Measurements from ENCODE around the gene TRPM8.

TRPM8 gene

DNA sequence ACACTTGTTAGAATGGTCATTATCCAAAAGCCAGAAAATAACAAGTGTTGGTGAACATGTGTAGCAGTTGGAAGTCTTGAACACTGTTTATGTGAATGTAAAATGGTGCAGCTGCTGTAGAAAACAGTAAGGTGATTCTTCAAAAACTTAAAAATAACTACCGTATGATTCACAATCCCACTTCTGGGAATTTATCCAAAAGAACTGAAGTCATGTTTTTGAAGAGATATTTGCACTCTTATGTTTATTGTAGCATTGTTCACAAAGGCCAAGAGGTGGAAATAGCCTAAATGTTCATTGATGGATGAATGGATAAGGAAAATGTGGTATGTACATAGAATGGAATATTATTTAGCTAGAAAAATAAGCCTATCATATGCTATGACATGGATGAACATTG, 127.0 kb downstream of the TRPM8 start:
- no peak for DNase-seq (ENCODE audit: low read depth in 2 of 2)

- no peak for DNase-seq (ENCODE audit: low read depth in 2 of 2)
These were observed 129.3 kb downstream of the TRPM8 start for GRCh38 chr2:234046521-234046920.

GRCh38 chr2:234047361-234047760, 130.2 kb downstream of the TRPM8 start:
- no peak for DNase-seq (ENCODE audit: low read depth in 2 of 2)

DNA sequence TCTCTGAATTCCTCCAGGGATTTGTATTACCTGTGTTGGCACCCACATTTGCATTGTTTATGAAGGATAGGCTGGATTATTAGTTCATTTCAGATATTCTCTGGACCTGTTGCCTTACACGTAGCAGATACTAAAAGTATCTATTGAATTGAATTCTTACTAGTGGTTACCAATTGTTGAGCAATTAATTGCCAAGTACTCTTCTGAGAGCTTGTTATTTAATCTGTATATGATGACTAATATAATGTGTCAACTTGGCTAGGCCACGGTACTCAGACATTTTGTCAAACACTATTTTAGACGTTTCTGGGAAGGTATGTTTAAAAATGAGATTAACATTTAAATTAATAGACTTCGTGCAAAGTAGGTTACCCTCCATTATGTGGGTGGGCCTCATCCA, 130.9 kb downstream of the TRPM8 start:
- DNase-seq (ENCODE audit: low read depth in 2 of 2): no peak

DNA sequence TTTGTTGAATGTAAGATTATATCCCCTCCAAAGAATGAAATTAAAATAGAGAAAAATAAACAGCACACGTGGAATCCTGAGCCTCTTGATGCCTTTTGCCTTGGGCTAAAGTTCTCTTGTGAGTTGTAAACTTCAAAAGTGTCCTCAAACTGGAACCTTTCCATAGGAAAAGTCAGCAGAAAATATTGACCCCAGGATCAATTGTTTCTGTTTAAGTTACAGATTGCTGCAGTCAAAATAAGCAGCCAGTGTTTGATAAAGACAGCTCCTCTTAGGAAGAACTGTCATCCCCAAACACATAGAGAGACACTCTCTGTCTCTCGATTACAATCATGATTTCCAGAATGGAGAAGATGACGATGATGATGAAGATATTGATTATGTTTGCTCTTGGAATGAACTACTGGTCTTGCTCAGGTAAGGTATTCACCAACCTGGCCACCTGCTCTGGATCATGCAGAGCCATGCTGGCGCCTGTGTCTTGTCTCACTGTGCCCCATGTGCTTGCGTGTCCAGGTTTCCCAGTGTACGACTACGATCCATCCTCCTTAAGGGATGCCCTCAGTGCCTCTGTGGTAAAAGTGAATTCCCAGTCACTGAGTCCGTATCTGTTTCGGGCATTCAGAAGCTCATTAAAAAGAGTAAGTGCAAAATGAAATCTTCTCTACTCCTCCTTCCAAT, 133.4 kb downstream of the TRPM8 start, which contains the start of gene SPP2:
SPP2 (plus strand) TSS at position 248 of the 681 bp plus-strand sequence; CDS start at position 333, 85 bp downstream.
- DNase-seq (ENCODE audit: low read depth in 2 of 2): no peak

DNA sequence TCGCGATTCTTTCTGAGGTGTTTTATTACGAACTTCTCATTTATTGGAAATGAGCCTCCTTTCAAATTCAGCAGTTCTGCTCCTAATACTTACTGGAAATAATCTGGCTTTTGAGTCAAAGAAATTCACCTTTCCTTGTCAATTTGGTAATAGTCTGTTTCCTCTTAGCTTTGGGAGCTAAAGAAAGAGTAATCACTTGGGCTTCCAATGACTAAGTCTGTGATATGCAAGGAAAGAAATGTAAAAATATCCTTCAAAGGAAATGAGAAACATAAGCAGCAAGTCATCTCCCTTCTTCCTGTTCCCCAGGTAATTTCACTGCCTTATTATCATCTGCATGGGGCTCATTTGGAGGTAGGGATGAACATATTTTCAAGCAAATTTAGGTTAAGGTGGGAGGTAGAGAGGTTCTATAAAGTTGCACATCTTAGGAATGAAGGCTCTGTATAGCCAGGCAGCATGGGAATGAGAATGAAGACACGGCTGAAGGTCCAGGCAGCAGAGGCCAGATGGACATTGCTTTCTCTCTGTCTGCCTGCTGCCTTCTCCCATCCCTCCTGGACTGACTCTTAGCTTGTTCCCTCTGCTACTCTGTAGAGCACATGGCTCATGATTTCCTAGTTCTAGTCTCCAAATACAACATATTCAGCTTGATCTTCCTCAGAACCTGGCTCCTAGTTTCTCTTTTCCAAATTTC, 134.3 kb downstream of the TRPM8 start:
- no peak for DNase-seq (ENCODE audit: low read depth in 2 of 2)

- DNase-seq (ENCODE audit: low read depth in 2 of 2): no peak
These were observed 141.7 kb downstream of the TRPM8 start for GRCh38 chr2:234058881-234059280.

DNA sequence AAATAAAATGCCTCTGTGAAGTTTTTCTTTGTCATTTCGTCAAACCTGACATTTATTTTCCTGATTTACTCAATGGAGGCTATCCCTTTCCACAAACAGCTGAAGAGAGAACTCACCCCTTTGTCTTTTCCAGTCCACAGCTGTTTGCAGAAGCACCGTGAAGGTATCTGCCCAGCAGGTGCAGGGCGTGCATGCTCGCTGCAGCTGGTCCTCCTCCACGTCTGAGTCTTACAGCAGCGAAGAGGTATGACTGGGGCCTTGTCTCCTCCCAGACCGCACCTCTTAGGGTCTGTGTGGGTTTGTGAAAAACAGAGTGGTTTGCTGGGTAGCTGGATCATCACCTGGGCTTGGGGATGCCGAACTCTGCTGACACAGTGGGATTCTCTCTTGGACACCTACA, 143.1 kb downstream of the TRPM8 start:
- no peak for DNase-seq (ENCODE audit: low read depth in 2 of 2)

DNA sequence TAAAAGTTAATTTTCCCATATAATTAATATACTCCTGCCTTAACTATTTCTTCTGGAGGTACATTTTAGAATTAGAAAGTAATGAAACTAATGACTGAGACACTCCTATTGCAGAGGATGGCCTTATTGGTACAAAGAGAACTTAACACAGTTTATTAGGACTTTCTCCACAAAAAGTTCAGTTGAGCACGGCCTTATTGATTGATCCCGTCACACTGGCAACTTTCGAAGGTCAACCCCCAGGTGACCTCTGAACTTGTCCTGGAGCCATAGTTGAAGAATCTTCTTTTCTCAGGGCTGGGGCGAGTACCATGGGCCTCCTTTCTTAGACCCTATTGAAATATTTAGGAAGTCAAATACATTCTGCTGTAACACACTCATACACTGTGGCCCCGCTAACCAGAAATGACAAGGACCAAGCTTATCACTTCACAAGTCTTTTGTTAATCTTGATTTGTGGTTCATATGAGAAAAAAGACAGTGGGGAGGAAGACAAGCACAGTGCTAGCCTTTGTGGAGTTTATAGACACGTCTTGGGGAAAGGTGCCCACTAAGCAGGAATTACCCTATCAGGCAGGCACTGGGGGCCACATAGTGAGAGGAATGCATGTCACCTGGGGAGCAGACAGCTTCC, 144.6 kb downstream of the TRPM8 start:
- no peak for DNase-seq (ENCODE audit: low read depth in 2 of 2)

- no peak for DNase-seq (ENCODE audit: low read depth in 2 of 2)
These were observed 149.4 kb downstream of the TRPM8 start for GRCh38 chr2:234066587-234066986.
